WTC11 (cell line): ENCODE data around the gene CDH3.
A peak's percentile ranks its signal among the peaks of the same experiment; 100 is the strongest.

Source experiments
- KAT7 ChIP-seq: sonication (generic); formaldehyde crosslinking; IDR thresholded peaks from 2 replicates; pipeline ENCODE4 v1.8.1; 2023; ENCODE audit warnings: missing genetic modification reagents, mild to moderate bottlenecking, borderline replicate concordance
- NFYB ChIP-seq: sonication (generic); formaldehyde crosslinking; conservative IDR thresholded peaks from 2 replicates; pipeline ENCODE4 v1.8.0; 2022; ENCODE audit warnings: low read depth, missing genetic modification reagents
- TCF7 ChIP-seq: sonication (generic); formaldehyde crosslinking; IDR thresholded peaks from 2 replicates; pipeline ENCODE4 v1.8.0; 2022; ENCODE audit warnings: mild to moderate bottlenecking, low read depth, missing genetic modification reagents, moderate library complexity
- TF ChIP-seq, protein P1 (sequence below): fragments of 200-600 bp; IDR thresholded peaks from 2 replicates; pipeline ENCODE4 v1.8.0; 2022; ENCODE audit warnings: antibody characterized with exemption
- TF ChIP-seq, protein P2 (sequence below): sonication (generic); formaldehyde crosslinking; IDR thresholded peaks from 2 replicates; pipeline ENCODE4 v1.8.0; 2022; ENCODE audit warnings: mild to moderate bottlenecking, missing genetic modification reagents
- TF ChIP-seq, protein P3 (sequence below): sonication (generic); formaldehyde crosslinking; IDR thresholded peaks from 2 replicates; pipeline ENCODE4 v1.8.1; 2023; ENCODE audit warnings: mild to moderate bottlenecking, moderate library complexity, missing genetic modification reagents

DNA sequence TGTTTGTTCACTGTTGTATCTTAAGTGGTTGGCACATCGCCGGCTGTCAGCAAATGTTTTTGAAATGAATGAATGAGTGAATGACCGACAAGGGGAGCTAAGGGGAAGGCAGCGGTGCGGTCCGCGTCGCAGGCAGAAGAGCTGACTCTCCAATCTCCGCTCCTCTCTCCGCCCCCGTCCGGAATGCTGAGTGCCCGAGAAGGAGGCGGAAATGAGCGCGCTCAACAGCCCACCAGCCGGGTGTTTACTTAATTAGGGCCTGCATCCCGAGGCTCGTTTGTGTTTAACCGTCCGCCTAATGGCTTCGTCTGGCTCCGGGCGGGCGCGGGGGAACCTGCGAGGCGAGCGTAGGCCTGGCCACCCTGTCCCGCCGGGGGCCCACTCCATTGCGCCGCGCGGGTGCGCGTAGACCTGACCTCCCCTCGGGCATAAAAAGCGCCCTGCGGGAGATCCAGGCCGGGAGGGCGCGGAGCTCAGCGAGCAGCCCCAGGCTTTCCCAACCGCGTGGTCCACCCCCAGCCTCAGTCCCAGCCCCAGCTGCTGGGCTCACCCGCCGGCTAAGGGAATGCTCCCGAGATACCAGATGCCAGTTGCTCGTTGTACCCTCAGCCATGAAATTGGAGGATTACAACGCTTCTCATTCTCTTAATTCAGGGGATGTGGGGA is 2.5 kb upstream of the CDH3 start:
- TF ChIP-seq, protein P1, sequence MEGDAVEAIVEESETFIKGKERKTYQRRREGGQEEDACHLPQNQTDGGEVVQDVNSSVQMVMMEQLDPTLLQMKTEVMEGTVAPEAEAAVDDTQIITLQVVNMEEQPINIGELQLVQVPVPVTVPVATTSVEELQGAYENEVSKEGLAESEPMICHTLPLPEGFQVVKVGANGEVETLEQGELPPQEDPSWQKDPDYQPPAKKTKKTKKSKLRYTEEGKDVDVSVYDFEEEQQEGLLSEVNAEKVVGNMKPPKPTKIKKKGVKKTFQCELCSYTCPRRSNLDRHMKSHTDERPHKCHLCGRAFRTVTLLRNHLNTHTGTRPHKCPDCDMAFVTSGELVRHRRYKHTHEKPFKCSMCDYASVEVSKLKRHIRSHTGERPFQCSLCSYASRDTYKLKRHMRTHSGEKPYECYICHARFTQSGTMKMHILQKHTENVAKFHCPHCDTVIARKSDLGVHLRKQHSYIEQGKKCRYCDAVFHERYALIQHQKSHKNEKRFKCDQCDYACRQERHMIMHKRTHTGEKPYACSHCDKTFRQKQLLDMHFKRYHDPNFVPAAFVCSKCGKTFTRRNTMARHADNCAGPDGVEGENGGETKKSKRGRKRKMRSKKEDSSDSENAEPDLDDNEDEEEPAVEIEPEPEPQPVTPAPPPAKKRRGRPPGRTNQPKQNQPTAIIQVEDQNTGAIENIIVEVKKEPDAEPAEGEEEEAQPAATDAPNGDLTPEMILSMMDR: no peak
- TF ChIP-seq, protein P2, sequence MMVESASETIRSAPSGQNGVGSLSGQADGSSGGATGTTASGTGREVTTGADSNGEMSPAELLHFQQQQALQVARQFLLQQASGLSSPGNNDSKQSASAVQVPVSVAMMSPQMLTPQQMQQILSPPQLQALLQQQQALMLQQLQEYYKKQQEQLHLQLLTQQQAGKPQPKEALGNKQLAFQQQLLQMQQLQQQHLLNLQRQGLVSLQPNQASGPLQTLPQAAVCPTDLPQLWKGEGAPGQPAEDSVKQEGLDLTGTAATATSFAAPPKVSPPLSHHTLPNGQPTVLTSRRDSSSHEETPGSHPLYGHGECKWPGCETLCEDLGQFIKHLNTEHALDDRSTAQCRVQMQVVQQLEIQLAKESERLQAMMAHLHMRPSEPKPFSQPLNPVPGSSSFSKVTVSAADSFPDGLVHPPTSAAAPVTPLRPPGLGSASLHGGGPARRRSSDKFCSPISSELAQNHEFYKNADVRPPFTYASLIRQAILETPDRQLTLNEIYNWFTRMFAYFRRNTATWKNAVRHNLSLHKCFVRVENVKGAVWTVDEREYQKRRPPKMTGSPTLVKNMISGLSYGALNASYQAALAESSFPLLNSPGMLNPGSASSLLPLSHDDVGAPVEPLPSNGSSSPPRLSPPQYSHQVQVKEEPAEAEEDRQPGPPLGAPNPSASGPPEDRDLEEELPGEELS (CRISPR knock-in tag): peak; percentile 34; the same call in 1 of the 2 replicates
- no peak for TF ChIP-seq TCF7 (CRISPR knock-in tag)
- TF ChIP-seq, protein P3, sequence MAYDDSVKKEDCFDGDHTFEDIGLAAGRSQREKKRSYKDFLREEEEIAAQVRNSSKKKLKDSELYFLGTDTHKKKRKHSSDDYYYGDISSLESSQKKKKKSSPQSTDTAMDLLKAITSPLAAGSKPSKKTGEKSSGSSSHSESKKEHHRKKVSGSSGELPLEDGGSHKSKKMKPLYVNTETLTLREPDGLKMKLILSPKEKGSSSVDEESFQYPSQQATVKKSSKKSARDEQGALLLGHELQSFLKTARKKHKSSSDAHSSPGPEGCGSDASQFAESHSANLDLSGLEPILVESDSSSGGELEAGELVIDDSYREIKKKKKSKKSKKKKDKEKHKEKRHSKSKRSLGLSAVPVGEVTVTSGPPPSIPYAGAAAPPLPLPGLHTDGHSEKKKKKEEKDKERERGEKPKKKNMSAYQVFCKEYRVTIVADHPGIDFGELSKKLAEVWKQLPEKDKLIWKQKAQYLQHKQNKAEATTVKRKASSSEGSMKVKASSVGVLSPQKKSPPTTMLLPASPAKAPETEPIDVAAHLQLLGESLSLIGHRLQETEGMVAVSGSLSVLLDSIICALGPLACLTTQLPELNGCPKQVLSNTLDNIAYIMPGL (CRISPR knock-in tag): peak; percentile 43; the same call in 1 of the 2 replicates
- no peak for TF ChIP-seq KAT7 (CRISPR knock-in tag)
- no peak for TF ChIP-seq NFYB (CRISPR knock-in tag)
